Measurements from ENCODE around the gene SLC25A11. TPM values are rescaled to one million over a fixed set of nuclear protein-coding genes. Genes with fewer than 3 reads are reported as not detected.

SLC25A11 gene
- total and polyA plus RNA-seq, 7 donors = 97.1 to 225 (median 128) TPM

DNA sequence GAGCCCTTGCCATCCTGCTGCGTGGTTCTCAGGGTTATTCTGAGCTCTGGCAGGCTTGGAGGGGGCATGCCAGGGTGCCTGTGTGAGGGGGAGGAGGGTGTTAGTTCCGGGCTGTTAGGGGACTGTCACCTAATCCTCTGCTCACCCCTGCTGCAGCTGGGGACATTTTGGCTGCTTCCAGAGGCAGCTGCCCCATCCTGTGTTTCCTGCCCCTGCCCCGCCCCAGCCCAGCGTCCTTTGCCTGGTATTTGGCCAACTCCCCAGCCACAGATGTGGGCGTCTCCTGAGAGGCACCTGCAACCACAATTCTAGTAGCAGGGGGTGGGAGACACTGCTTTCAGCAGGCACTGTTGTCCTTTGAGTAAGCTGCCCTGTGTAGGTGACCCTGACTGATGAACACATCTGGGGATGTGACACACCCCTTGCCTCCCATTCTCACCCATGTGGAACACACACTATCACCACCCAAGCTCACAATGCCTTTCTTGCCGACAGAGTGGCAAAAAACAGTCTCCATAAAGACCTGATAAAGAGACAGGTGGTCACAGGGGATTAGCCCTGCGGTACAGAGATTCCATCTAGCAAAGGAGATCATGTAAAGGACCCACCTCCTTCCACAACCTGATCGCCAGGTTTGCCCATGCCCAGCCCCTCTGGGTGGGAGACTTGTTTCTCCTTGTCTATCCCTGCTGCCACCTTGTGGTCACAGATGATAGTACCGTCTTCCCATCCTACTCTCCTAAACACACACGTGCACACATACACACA is 36.6 kb downstream of the SLC25A11 start, which contains the start of gene CHRNE:
Gene CHRNE, minus strand, starts transcription at position 48 of the 768 bp plus-strand sequence. Its CDS starts 35 bp downstream, at position 13.
- no peak within 1 kb of the TSS for H3K27ac ChIP-seq
- no peaks in the 10 kb centered on the region for H3K9me3 ChIP-seq
- H3K4me3 ChIP-seq = no peak within 1 kb of the TSS
- peaks cover 0 to 16% (median 0%) of the 10 kb centered on the region in 3 donors for H3K27me3 ChIP-seq (ENCODE audit: insufficient read depth in 3 of 3, low read length in 2 of 3)
- ATAC-seq = peak; percentile 64 to 76 (median 70)
- peaks cover 10% of the 10 kb centered on the region for H3K4me1 ChIP-seq
- TF ChIP-seq CTCF (IDR thresholded peaks at IDR 0.05) = peak; percentile 85
- intact Hi-C loops (cut with DNase I) = loop anchor here (5.0 to 10.0 kb wide), 3 partner anchors 159 to 338 kb away; partner anchors contain the start of genes ARRB2 (in 1 of the 2) and GGT6 (in 1 of the 2)
- no peaks in the 10 kb centered on the region for H3K36me3 ChIP-seq (ENCODE audit: insufficient read depth in 1 of 2, low read depth in 1 of 2)
- 8 to 12% (median 8%) methylated on average over 10 of the region's 10 CpGs for WGBS, 3 donors
- DNase-seq = peak; percentile 61 to 63

DNA sequence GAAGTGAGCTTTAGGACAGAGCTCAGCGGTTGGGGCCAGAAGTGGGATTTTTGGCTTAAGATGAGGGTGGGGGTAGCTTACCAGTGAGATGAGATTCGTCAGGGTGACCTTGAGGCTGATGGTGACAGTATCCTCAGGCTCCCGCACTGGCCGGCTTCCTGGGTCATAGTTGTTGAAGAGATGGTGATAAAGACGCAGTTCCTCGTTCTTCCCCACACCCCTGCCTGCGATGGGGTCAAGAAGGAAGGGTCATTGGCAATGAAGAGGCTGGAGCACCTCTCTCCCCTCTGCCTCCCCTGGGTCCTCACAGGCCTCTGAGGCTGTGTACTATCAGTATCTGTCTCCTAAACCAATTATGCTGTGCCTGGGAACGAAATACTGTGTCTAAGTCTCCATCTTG is 37.3 kb downstream of the SLC25A11 start:
- H3K9me3 ChIP-seq = no peaks in the 10 kb centered on the region
- no peak overlapping the region for H3K27ac ChIP-seq
- peak in 1 of 2 donors; percentile 30 for DNase-seq
- WGBS, 3 donors = 43 to 60% (median 45%) methylated on average over 7 to 8 of the region's 8 CpGs
- no peaks in the 10 kb centered on the region for H3K36me3 ChIP-seq (ENCODE audit: insufficient read depth in 1 of 2, low read depth in 1 of 2)
- H3K27me3 ChIP-seq (ENCODE audit: insufficient read depth in 3 of 3, low read length in 2 of 3) = peaks cover 0 to 16% (median 0%) of the 10 kb centered on the region in 3 donors
- no peak for TF ChIP-seq CTCF (IDR thresholded peaks at IDR 0.05)
- no peak overlapping the region for H3K4me3 ChIP-seq
- intact Hi-C loops (cut with DNase I) = loop anchor here (5.0 to 10.0 kb wide), 3 partner anchors 160 to 338 kb away; partner anchors contain the start of genes ARRB2 (in 1 of the 2) and GGT6 (in 1 of the 2)
- ATAC-seq = peak in 1 of 4 donors; percentile 2
- H3K4me1 ChIP-seq = peaks cover 10% of the 10 kb centered on the region

DNA sequence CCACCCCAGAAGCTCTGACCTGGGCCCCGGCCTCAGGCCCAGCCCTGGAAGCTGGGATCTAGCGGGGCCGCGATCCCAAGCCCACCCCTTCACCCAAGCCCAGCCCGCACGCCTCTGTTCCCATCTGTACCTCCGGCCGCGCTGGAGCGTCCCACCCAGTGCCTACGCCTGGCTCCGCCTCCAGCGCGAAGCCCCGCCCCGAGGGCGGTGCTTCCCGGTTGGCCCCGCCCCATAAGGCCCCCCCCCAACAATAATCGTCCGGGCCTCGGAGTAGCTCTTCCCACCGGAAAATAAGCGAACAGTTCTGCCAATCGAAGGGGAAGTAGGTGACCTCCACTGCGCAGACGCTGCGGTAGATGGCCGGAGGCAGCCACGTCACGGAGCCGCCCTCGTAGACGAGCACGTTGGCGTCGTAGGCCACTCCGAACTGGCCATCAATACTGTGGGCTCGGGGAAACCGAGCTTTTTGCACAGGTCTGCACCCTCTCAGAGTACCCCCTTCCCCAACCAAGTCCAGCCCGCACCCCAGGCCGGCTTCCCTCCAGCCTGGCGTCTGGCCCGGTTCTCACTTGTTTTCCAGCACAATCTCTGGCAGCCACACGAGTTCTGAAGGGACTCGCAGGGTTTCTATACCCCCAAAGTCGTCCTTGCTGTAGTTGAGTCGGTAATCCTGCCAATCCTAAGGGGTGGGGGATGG is 38.0 kb downstream of the SLC25A11 start:
- H3K27ac ChIP-seq = no peak overlapping the region
- peaks cover 0 to 6% of the 10 kb centered on the region in 2 donors for H3K36me3 ChIP-seq (ENCODE audit: insufficient read depth in 1 of 2, low read depth in 1 of 2)
- WGBS, 3 donors = 43 to 58% (median 45%) methylated on average over 43 to 48 of the region's 48 CpGs
- H3K4me1 ChIP-seq = peaks cover 10% of the 10 kb centered on the region
- intact Hi-C loops (cut with DNase I) = loop anchor here (5.0 to 10.0 kb wide), 3 partner anchors 161 to 337 kb away; partner anchors contain the start of genes ARRB2 (in 1 of the 2) and GGT6 (in 1 of the 2)
- peak in 1 of 4 donors; percentile 32 for ATAC-seq
- peak overlapping the region; percentile 25 for H3K4me3 ChIP-seq
- no peaks in the 10 kb centered on the region for H3K9me3 ChIP-seq
- TF ChIP-seq CTCF (IDR thresholded peaks at IDR 0.05) = no peak
- H3K27me3 ChIP-seq (ENCODE audit: insufficient read depth in 3 of 3, low read length in 2 of 3) = peaks cover 0 to 16% (median 0%) of the 10 kb centered on the region in 3 donors
- DNase-seq = peak in 1 of 2 donors; percentile 86

- DNase-seq = no peak
- Histone ChIP-seq H3K36me3 (ENCODE audit: insufficient read depth in 1 of 2, low read depth in 1 of 2) (peaks cover 0 to 12% of the 10 kb centered on the region in 2 donors), H3K4me3 (peak overlapping the region; percentile 64), H3K4me1 (peaks cover 10% of the 10 kb centered on the region), H3K27me3 (ENCODE audit: insufficient read depth in 3 of 3, low read length in 2 of 3) (peaks cover 0 to 16% (median 0%) of the 10 kb centered on the region in 3 donors), H3K27ac (no peak overlapping the region), H3K9me3 (no peaks in the 10 kb centered on the region)
- no peak for ATAC-seq
- no peak for TF ChIP-seq CTCF (IDR thresholded peaks at IDR 0.05)
- WGBS, 3 donors = 59 to 74% (median 73%) methylated on average over 34 to 37 of the region's 37 CpGs
- intact Hi-C loops (cut with DNase I) = loop anchor here (5.0 to 10.0 kb wide), 3 partner anchors 161 to 336 kb away; partner anchors contain the start of genes ARRB2 (in 1 of the 2) and GGT6 (in 1 of the 2)
These were observed 38.7 kb downstream of the SLC25A11 start for GRCh38 chr17:4901108-4901647.
